GM18505 (cell line): ENCODE data around the gene ALK.

Experiments used
- ATAC-seq: cut with Tn5 transposase; IDR thresholded peaks from one replicate; pipeline ENCODE4 v1.9.1; 2021; ENCODE audit not compliant: unreplicated experiment
- POLR2A ChIP-seq: IDR thresholded peaks from 4 replicates; pipeline ENCODE4 v1.6.1; 2011; ENCODE audit warnings: borderline replicate concordance; ENCODE audit not compliant: insufficient read depth, insufficient read length; ENCODE audit errors: extremely low read depth

Gene ALK

GRCh38 chr2:29524652-29525051, 396.7 kb downstream of the ALK start:
- no peak for TF ChIP-seq POLR2A
- ATAC-seq = no peak

DNA sequence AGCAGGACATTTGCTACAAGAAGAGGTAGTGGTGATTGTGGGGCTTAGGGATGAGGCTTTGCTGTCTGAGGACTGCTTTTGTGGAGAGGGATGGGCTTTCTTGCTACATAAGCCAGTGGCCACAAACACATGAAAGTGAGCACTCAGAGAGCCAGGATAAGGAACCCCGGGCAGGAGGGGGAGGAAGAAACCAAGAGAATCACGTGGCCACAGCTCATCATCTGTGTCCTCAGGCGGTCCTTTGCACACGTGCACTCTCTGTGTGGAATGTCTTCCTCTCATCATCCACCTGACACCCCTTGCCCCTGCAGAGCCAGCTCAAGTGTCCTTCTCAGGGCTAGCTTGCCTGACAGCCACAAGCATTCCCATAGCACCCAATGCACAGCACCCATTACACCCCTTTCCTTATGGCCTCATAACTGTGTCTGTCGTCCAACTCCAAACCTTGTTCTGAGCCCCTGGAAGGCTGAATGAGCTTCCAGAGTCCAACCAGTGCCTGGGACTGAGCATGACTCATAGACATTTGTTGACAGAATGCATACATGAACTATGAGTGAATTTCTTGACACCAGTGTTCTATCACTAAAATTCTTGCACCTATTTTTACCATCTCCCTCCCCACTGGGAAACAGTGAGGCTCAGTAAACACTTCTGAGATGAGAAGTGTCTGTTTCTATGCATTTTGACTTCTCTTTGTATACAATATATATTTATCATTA, 398.3 kb downstream of the ALK start:
- TF ChIP-seq POLR2A = no peak

DNA sequence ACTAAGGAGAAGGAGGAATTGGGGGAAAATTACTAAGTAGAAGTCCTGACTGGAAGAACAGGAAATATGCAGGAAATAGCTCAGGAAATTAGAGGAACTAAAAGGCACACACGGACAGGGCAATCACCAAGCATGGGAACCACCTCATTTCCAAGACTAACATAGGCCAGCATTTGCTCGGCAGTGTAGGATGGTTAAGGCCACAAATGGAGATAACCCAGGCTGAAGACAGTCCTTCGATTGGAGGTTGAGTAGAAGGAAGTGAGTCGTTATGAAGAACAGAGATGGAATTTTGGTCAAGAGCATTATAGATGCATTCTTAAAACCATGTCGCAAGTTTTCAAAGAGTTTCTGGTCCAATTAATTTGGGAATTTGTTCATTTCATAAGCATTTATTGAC, 401.4 kb downstream of the ALK start:
- no peak for TF ChIP-seq POLR2A
- ATAC-seq = no peak

More for the DNA sequence above, 398.3 kb downstream of the ALK start:
- no peak for ATAC-seq

- ATAC-seq = no peak
- no peak for TF ChIP-seq POLR2A
Measured at GRCh38 chr2:29519338-29519925, 402.0 kb downstream of the ALK start.

DNA sequence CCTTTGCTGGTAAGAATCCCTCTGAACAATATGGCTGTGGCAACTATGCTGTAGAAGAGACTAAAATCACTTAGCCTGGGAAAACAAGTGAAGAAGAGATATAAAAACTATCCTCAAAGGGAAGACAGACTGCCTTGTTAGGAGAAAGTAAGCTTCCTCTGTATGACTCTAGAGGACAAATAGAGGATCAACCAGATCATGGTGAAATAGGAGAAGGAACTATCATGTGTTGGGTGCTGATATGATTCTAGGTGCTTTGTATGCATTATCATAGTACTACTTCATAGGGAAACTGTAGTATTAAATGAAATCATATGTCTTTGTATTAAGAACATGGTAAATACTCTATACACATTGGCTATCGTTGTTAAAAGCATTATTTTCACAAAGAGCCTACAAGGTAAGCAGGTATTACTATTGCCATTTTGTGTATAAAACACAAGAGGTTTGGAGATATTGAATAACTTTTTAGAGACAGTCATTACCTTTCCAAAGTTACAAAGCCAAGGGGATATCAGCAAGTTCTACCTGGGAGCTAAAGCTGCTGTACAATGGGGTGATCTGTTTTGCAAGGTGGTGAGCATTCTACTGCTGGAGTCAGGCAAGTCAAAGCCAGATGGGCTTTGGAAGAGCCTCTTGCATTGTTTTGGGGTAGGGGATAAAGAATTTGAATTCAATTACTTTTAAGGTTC, 402.6 kb downstream of the ALK start:
- no peak for TF ChIP-seq POLR2A
- no peak for ATAC-seq

DNA sequence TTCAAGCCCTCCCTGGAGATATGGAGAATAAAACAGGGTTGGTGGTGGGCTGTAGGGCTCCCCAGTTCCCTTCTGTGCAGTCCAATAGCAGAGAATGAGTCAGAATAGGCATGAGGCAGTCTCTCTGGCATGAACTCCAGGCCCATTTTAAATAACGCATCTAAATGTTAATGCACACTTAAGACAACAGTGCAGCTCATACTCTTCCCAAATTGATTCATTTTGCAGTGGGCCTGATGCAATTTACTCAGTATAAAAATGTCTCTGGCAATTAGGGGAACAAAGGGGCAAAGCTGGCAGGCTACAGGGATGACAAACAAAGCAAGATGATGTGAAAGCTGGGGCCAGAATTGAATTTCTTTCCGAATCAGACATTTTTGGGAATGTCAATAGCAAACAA, 403.4 kb downstream of the ALK start:
- TF ChIP-seq POLR2A = no peak
- ATAC-seq = no peak

DNA sequence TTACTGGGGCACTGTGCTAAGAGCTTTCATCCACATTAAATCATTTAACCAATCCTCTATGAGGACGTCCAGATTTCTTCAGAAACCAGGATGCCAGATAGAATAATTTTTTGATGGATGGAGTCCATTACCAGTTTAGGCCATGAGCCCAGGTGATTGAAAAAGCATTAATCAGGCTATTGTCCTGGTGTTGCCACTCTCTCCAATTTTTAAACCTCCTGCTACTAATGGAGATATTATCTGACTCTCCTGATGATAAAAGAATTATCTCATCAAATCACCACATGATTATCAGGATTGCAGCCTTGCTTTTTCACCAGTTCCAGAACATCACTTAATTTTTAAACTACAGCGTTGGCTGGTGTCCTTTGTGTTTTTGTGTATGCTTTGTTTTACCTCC, 404.0 kb downstream of the ALK start:
- no peak for TF ChIP-seq POLR2A
- ATAC-seq = no peak

DNA sequence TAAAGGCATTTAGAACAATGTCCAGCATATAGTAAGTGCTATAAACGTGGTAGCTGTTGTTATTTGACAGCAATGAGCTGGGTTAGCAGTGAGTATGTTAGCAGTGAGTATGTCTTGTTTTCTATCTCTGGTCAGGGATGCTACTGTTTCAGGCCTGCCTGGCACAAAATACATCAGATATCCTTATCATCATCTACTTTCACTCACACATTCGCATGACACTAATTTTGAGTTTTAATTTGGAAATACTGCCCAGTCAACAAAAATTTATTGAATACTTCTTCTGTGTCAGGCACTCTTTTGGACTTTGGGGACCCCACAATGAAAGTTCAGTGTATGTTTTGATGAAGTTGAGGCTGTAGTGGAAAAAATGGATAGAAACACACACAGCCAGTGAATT, 404.6 kb downstream of the ALK start:
- no peak for ATAC-seq

GRCh38 chr2:29509878-29510277, 411.5 kb downstream of the ALK start:
- no peak for TF ChIP-seq POLR2A
- no peak for ATAC-seq

More for the DNA sequence above, 404.6 kb downstream of the ALK start:
- no peak for TF ChIP-seq POLR2A

DNA sequence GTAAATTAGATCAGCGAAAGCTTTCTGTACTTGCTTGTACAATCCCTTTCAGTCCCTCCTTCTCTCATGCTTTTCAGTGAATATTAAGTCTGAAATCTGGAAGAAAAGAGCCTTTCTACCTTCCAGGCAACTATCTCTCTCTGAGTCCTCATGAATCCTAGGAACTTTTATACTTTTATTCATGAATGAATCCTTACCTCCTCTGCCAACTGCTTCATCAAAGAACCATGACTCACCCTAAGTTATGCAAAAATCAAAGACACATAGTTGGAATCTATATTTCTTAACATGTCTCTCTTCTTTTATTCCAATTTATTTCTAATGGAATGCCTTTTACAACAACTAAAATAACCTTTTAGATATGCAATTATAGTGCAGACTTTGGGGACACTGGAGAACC, 412.0 kb downstream of the ALK start:
- no peak for ATAC-seq
- no peak for TF ChIP-seq POLR2A

DNA sequence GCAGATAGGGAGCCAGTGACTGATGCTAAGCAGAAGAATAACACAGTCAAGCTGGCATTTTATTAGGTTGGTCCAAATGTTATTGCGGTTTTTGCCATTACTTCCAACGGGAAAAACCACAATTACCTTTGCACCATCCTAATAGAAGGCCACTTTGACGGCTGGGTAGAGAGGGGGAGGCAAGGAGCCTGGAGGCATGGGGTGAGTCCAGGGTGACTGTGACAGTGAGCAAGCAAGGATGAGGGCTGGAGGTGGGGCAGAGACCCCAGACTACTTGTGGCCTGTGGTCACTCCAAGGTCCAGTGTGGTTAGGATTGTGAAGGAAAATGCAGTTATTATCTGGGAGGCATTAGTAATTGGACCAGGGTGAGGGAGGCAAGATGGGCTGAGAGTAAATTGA, 416.6 kb downstream of the ALK start:
- no peak for ATAC-seq
- no peak for TF ChIP-seq POLR2A

DNA sequence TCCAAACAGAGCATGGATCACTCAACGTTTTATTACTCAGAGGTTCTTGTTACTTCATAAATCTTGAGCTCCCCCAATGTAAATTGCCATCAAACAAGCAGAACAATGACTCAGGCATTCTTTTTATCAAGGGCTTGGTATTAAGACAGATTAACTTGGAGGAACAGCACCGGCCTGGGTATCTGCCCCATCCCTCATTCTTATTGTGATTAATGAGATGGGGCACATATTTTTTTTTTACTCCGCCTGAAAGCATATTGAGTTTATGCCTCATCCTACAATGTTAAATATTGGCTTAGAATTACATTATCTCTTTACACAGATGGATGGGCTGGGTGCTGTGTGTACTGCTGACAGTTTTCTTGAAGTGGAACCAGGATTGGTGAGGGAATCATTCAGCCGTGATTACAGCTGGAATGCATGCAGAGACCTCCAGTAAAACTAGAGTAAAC, 418.9 kb downstream of the ALK start:
- no peak for ATAC-seq
- TF ChIP-seq POLR2A = no peak

- TF ChIP-seq POLR2A = no peak
Measured at GRCh38 chr2:29497375-29497774, 424.0 kb downstream of the ALK start.

GRCh38 chr2:29496198-29496597, 425.2 kb downstream of the ALK start:
- ATAC-seq = no peak
- no peak for TF ChIP-seq POLR2A

More at GRCh38 chr2:29497375-29497774, 424.0 kb downstream of the ALK start:
- ATAC-seq = no peak

GRCh38 chr2:29495536-29496060, 425.8 kb downstream of the ALK start:
- no peak for TF ChIP-seq POLR2A
- no peak for ATAC-seq

DNA sequence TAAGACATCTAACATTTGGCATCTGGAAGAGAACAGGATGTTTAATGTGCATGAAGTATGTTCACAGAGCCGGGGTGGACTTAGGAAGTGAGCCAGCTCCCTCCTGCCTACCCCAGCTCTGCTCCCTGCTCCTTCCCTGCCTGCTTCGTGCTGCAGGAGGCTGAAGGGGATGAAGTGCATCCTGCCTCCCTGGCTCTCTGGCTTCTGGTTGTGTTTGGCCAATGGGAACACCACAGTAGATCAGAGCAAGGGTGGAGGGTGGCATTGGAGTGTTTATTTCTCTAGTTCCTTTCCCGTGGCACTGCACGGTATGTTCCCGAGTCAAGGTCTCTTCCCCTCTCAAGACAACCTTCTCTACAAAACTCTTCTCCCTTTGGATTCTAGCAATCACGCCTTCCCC, 426.3 kb downstream of the ALK start:
- no peak for TF ChIP-seq POLR2A
- no peak for ATAC-seq
